Measurements from ENCODE around the gene PDCD6IP. TPM values are rescaled to one million over a fixed set of nuclear protein-coding genes. Genes with fewer than 3 reads are reported as not detected.

PDCD6IP gene
- total RNA-seq, 2 donors from 2014 or later: 51.0 to 62.1 TPM

GRCh38 chr3:33914212-33914611 lies 115.8 kb downstream of the PDCD6IP start:
- H3K4me3 ChIP-seq: no peak overlapping the region
- H3K9me3 ChIP-seq: no peaks in the 10 kb centered on the region
- no peak for DNase-seq (ENCODE audit: low spot score)

DNA sequence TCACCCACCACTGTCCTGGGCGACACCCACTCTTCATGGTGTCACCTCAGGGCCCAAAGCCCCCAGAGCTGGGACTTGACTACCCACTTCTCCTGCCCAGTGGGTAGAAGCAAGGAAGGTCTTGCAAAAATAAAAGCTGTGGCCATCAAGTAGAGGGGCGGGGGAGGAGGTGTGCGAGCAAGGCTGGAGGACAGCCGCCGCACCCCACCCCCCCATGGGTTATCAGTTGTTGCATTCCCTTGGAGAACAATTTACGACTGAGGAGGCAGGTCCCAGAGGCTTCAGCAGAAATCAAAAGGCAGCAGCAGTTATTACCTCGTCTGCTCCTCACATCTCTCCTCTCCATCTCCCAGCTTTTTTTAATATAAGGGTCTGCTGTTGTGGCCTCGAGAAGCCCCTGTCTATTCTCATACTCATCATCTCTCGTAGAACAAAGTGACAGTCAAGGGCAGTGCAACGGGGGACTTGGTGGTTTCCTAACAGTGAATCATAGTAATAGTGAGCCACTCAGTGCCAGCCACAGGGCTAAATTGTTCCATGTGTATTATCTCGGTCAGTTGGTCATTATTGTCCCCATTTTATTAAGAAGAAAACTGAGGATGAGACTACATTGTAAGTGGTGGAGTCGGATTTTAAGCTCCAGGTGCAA lies 116.4 kb downstream of the PDCD6IP start:
- no peaks in the 10 kb centered on the region for H3K36me3 ChIP-seq
- H3K27ac ChIP-seq: no peak overlapping the region
- TF ChIP-seq, protein P1, sequence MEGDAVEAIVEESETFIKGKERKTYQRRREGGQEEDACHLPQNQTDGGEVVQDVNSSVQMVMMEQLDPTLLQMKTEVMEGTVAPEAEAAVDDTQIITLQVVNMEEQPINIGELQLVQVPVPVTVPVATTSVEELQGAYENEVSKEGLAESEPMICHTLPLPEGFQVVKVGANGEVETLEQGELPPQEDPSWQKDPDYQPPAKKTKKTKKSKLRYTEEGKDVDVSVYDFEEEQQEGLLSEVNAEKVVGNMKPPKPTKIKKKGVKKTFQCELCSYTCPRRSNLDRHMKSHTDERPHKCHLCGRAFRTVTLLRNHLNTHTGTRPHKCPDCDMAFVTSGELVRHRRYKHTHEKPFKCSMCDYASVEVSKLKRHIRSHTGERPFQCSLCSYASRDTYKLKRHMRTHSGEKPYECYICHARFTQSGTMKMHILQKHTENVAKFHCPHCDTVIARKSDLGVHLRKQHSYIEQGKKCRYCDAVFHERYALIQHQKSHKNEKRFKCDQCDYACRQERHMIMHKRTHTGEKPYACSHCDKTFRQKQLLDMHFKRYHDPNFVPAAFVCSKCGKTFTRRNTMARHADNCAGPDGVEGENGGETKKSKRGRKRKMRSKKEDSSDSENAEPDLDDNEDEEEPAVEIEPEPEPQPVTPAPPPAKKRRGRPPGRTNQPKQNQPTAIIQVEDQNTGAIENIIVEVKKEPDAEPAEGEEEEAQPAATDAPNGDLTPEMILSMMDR (IDR thresholded peaks at IDR 0.05): no peak
- no peak for DNase-seq (ENCODE audit: low spot score)
- no peaks in the 10 kb centered on the region for H3K9me3 ChIP-seq
- H3K4me1 ChIP-seq: no peaks in the 10 kb centered on the region
- no peaks in the 10 kb centered on the region for H3K27me3 ChIP-seq
- no peak overlapping the region for H3K4me3 ChIP-seq

More at GRCh38 chr3:33914212-33914611, 115.8 kb downstream of the PDCD6IP start:
- Histone ChIP-seq H3K36me3 (no peaks in the 10 kb centered on the region), H3K27me3 (no peaks in the 10 kb centered on the region), H3K27ac (no peak overlapping the region), H3K4me1 (no peaks in the 10 kb centered on the region)
- TF ChIP-seq, protein P1 (IDR thresholded peaks at IDR 0.05): no peak

DNA sequence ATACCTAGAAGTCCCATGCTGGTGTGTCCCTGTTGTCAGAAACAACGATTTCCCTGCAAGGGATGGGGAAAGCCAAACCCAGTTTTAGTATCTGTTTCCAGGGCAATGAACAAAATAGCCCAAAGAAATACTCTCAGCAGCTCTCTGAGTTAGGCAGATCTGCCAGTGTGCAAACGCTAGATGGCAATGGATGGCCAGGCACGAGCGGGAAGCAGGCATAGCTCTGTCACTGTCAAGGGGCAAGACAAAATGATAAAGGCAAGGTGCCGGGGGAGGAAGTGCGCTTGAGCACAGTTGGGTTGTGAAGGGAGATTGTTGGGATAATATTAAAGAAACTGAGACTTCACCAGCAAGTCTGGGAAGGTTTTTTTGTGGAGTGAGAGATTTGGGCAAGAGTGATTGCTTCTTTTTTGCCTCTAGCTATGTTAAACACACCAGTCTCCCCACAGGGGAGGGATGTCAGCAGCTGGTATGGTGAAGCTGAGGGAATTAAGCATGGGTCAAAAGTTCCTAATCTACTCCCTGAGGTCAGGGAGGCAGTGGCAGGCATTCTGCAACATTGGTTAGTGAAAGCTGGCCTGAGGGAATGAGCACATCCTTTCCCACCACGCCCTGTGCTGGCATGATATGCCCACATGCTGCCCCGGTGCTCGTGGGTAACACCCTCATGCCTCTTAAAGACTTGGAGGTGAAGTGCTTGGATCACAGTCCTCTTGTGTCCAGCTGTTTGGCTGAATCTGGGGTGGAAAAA lies 117.5 kb downstream of the PDCD6IP start:
- no peak overlapping the region for H3K4me3 ChIP-seq
- H3K4me1 ChIP-seq: no peaks in the 10 kb centered on the region
- H3K36me3 ChIP-seq: no peaks in the 10 kb centered on the region
- H3K27ac ChIP-seq: no peak overlapping the region
- no peaks in the 10 kb centered on the region for H3K27me3 ChIP-seq
- no peak for DNase-seq (ENCODE audit: low spot score)
- TF ChIP-seq, protein P1 (IDR thresholded peaks at IDR 0.05): peak in 1 of 2 donors; percentile 54
- no peaks in the 10 kb centered on the region for H3K9me3 ChIP-seq

- DNase-seq (ENCODE audit: low spot score): no peak
- TF ChIP-seq, protein P1 (IDR thresholded peaks at IDR 0.05): no peak
These were observed 119.8 kb downstream of the PDCD6IP start for GRCh38 chr3:33918126-33918756.

More at GRCh38 chr3:33918126-33918756, 119.8 kb downstream of the PDCD6IP start:
- Histone ChIP-seq H3K4me3 (no peak overlapping the region), H3K36me3 (no peaks in the 10 kb centered on the region), H3K4me1 (no peaks in the 10 kb centered on the region), H3K9me3 (no peaks in the 10 kb centered on the region), H3K27ac (no peak overlapping the region), H3K27me3 (no peaks in the 10 kb centered on the region)

Other genes starting within 250 kb of the PDCD6IP start
- 10 to 100 TPM; 32.3 to 71.8 TPM for gene CLASP2, start 80.4 kb upstream of the PDCD6IP start, total RNA-seq